ENCODE data around the gene AFAP1L2. TPM values are rescaled to one million over a fixed set of nuclear protein-coding genes. Genes with fewer than 3 reads are reported as not detected.

Gene AFAP1L2
- 10 to 100 TPM in 2 of 3 donors, 1 to 10 TPM in 1; 4.2 to 43.9 (median 20.0) TPM for total RNA-seq

- no peak for DNase-seq (ENCODE audit: low spot score in 2 of 2)
- H3K4me1 ChIP-seq, result peaks cover 0 to 10% of the 10 kb centered on the region in 2 donors
Measured at GRCh38 chr10:114404171-114405010, at the start of gene AFAP1L2. Gene AFAP1L2 (minus strand): TSS chr10:114404502. CDS start chr10:114404455, 47 bp downstream.

GRCh38 chr10:114453576-114453975 lies 49.3 kb upstream of the AFAP1L2 start:
- no peak for DNase-seq (ENCODE audit: low spot score in 2 of 2)
- Histone ChIP-seq H3K27me3 (no peaks in the 10 kb centered on the region), H3K4me1 (no peaks in the 10 kb centered on the region), H3K36me3 (no peaks in the 10 kb centered on the region), H3K9me3 (no peaks in the 10 kb centered on the region), H3K27ac (no peak overlapping the region), H3K4me3 (no peak overlapping the region)
- intact Hi-C loops (cut with DNase I; ENCODE audit: low total_unique reads), result no loop called here
- TF ChIP-seq CTCF (IDR thresholded peaks at IDR 0.05), result no peak
- no peak for TF ChIP-seq POLR2A (IDR thresholded peaks at IDR 0.05)
- no peak for TF ChIP-seq POLR2AphosphoS5 (IDR thresholded peaks at IDR 0.05)

More at GRCh38 chr10:114404171-114405010, at the start of gene AFAP1L2:
- Histone ChIP-seq H3K27ac (peak within 1 kb of the TSS; percentile 91 to 92), H3K4me3 (peak within 1 kb of the TSS; percentile 48 to 95 (median 66)), H3K27me3 (no peaks in the 10 kb centered on the region), H3K36me3 (no peaks in the 10 kb centered on the region), H3K9me3 (no peaks in the 10 kb centered on the region)
- intact Hi-C loops (cut with DNase I; ENCODE audit: low total_unique reads), result no loop called here
- peak in 1 of 3 donors; percentile 32 for TF ChIP-seq POLR2AphosphoS5 (IDR thresholded peaks at IDR 0.05)
- TF ChIP-seq POLR2A (IDR thresholded peaks at IDR 0.05), result peak; percentile 25
- TF ChIP-seq CTCF (IDR thresholded peaks at IDR 0.05), result no peak

GRCh38 chr10:114448897-114449296 lies 44.6 kb upstream of the AFAP1L2 start:
- no peak overlapping the region for H3K27ac ChIP-seq
- H3K4me3 ChIP-seq, result no peak overlapping the region
- DNase-seq (ENCODE audit: low spot score in 2 of 2), result no peak
- no peaks in the 10 kb centered on the region for H3K36me3 ChIP-seq
- no peaks in the 10 kb centered on the region for H3K9me3 ChIP-seq
- no peaks in the 10 kb centered on the region for H3K4me1 ChIP-seq
- intact Hi-C loops (cut with DNase I; ENCODE audit: low total_unique reads), result no loop called here
- no peaks in the 10 kb centered on the region for H3K27me3 ChIP-seq
- TF ChIP-seq POLR2AphosphoS5 (IDR thresholded peaks at IDR 0.05), result no peak
- TF ChIP-seq CTCF (IDR thresholded peaks at IDR 0.05), result no peak
- TF ChIP-seq POLR2A (IDR thresholded peaks at IDR 0.05), result no peak

GRCh38 chr10:114445332-114445731 lies 41.0 kb upstream of the AFAP1L2 start:
- Histone ChIP-seq H3K27ac (no peak overlapping the region), H3K4me1 (no peaks in the 10 kb centered on the region), H3K27me3 (no peaks in the 10 kb centered on the region), H3K36me3 (no peaks in the 10 kb centered on the region), H3K4me3 (no peak overlapping the region), H3K9me3 (no peaks in the 10 kb centered on the region)
- DNase-seq (ENCODE audit: low spot score in 2 of 2), result no peak
- intact Hi-C loops (cut with DNase I; ENCODE audit: low total_unique reads), result no loop called here
- TF ChIP-seq CTCF (IDR thresholded peaks at IDR 0.05), result no peak
- no peak for TF ChIP-seq POLR2A (IDR thresholded peaks at IDR 0.05)
- TF ChIP-seq POLR2AphosphoS5 (IDR thresholded peaks at IDR 0.05), result no peak

- no peak for DNase-seq (ENCODE audit: low spot score in 2 of 2)
- no peak overlapping the region for H3K27ac ChIP-seq
- intact Hi-C loops (cut with DNase I; ENCODE audit: low total_unique reads), result no loop called here
- TF ChIP-seq POLR2A (IDR thresholded peaks at IDR 0.05), result no peak
- no peak for TF ChIP-seq POLR2AphosphoS5 (IDR thresholded peaks at IDR 0.05)
- TF ChIP-seq CTCF (IDR thresholded peaks at IDR 0.05), result no peak
- H3K36me3 ChIP-seq, result no peaks in the 10 kb centered on the region
- H3K9me3 ChIP-seq, result no peaks in the 10 kb centered on the region
- H3K4me1 ChIP-seq, result no peaks in the 10 kb centered on the region
- no peak overlapping the region for H3K4me3 ChIP-seq
- no peaks in the 10 kb centered on the region for H3K27me3 ChIP-seq
Measured at GRCh38 chr10:114444819-114445218, 40.5 kb upstream of the AFAP1L2 start.
